Epithelial cell of esophagus (primary cell): Measurements from ENCODE around the gene BPIFB1.

ENCODE experiments used
- DNase-seq: peaks from one replicate; pipeline ENCODE4 v3.0.0; 2010; ENCODE audit warnings: low read depth
- H3K4me3 ChIP-seq: 2 replicates; pipeline ENCODE4 v1.5.1; 2011; ENCODE audit warnings: mild to moderate bottlenecking, low read length, control low read depth
- CTCF ChIP-seq: IDR thresholded peaks from 2 replicates; pipeline ENCODE4 v1.5.1; 2011; ENCODE audit warnings: low read depth, mild to moderate bottlenecking, low read length, control low read depth, inconsistent platforms; ENCODE audit not compliant: insufficient read depth; ENCODE audit errors: missing control alignments

Gene BPIFB1

GRCh38 chr20:33328157-33329137 lies 45.4 kb downstream of the BPIFB1 start:
- DNase-seq = no peak
- no peak for TF ChIP-seq CTCF
- no peak overlapping the region for H3K4me3 ChIP-seq

- DNase-seq = no peak
- no peak overlapping the region for H3K4me3 ChIP-seq
- TF ChIP-seq CTCF = no peak
These were observed 50.0 kb downstream of the BPIFB1 start for GRCh38 chr20:33332905-33333456.

- H3K4me3 ChIP-seq = no peak overlapping the region
- no peak for TF ChIP-seq CTCF
- DNase-seq = no peak
These were observed 50.6 kb downstream of the BPIFB1 start for GRCh38 chr20:33333616-33334015.

GRCh38 chr20:33334111-33334510 lies 51.1 kb downstream of the BPIFB1 start:
- no peak for DNase-seq
- TF ChIP-seq CTCF = no peak
- no peak overlapping the region for H3K4me3 ChIP-seq

- no peak for TF ChIP-seq CTCF
- DNase-seq = no peak
- H3K4me3 ChIP-seq = no peak overlapping the region
These were observed 53.4 kb downstream of the BPIFB1 start for GRCh38 chr20:33336375-33336774.

GRCh38 chr20:33337119-33337518 lies 54.1 kb downstream of the BPIFB1 start:
- DNase-seq = peak; percentile 11
- no peak for TF ChIP-seq CTCF
- no peak overlapping the region for H3K4me3 ChIP-seq
